ENCODE data around the gene OSER1.
A peak's percentile ranks its signal among the peaks of the same experiment; 100 is the strongest.
"Not testable (repeated sequence)": the region's sequence is repeated elsewhere in the genome, so short reads cannot be mapped to it uniquely, and the experiment has no call there.

OSER1 gene

GRCh38 chr20:44198872-44199271 is 11.7 kb downstream of the OSER1 start:
- Histone ChIP-seq H3K9ac (ENCODE audit: low read length) (no peak overlapping the region), H3K36me3 (ENCODE audit: control insufficient read depth, low read depth, low read length) (peaks cover 63% of the 10 kb centered on the region), H3K4me1 (ENCODE audit: control insufficient read depth, low read depth, low read length) (no peaks in the 10 kb centered on the region), H3K9me3 (ENCODE audit: control insufficient read depth, low read depth, low read length) (no peaks in the 10 kb centered on the region), H3K27ac (ENCODE audit: low read length) (no peak overlapping the region), H3K4me3 (ENCODE audit: low read length) (no peak overlapping the region), H3K27me3 (ENCODE audit: control insufficient read depth, insufficient read depth, low read length) (no peaks in the 10 kb centered on the region)

- H3K4me3 ChIP-seq (ENCODE audit: low read length), result no peak overlapping the region
- H3K36me3 ChIP-seq (ENCODE audit: control insufficient read depth, low read depth, low read length), result peaks cover 46% of the 10 kb centered on the region
- no peaks in the 10 kb centered on the region for H3K9me3 ChIP-seq (ENCODE audit: control insufficient read depth, low read depth, low read length)
- no peak overlapping the region for H3K9ac ChIP-seq (ENCODE audit: low read length)
- H3K4me1 ChIP-seq (ENCODE audit: control insufficient read depth, low read depth, low read length), result no peaks in the 10 kb centered on the region
- no peak overlapping the region for H3K27ac ChIP-seq (ENCODE audit: low read length)
- no peaks in the 10 kb centered on the region for H3K27me3 ChIP-seq (ENCODE audit: control insufficient read depth, insufficient read depth, low read length)
These were observed 14.3 kb downstream of the OSER1 start for GRCh38 chr20:44196271-44196670.

DNA sequence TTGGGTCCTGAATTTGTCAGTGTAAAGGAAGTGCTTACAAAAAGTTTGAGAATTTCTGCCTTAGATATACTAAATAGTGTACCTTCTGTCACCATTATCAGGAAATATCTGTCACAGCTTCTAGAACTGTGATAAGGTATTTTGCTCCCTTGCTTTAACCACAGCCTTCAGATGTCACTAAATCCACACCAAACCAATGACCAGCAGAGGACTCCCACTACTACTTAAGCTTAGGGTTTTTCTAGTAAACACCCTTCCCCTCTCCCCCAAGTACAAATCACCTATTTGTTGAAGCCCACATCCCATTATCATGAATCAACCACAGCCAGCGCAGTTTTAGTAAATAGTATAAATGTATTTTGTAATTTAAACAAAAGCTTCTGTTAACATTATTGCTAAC is 15.0 kb downstream of the OSER1 start:
- Histone ChIP-seq H3K36me3 (ENCODE audit: control insufficient read depth, low read depth, low read length) (peaks cover 39% of the 10 kb centered on the region), H3K4me1 (ENCODE audit: control insufficient read depth, low read depth, low read length) (no peaks in the 10 kb centered on the region), H3K27me3 (ENCODE audit: control insufficient read depth, insufficient read depth, low read length) (no peaks in the 10 kb centered on the region), H3K27ac (ENCODE audit: low read length) (no peak overlapping the region), H3K4me3 (ENCODE audit: low read length) (no peak overlapping the region), H3K9me3 (ENCODE audit: control insufficient read depth, low read depth, low read length) (no peaks in the 10 kb centered on the region), H3K9ac (ENCODE audit: low read length) (no peak overlapping the region)

GRCh38 chr20:44193801-44194200 is 16.8 kb downstream of the OSER1 start:
- Histone ChIP-seq H3K9ac (ENCODE audit: low read length) (no peak overlapping the region), H3K4me3 (ENCODE audit: low read length) (no peak overlapping the region), H3K36me3 (ENCODE audit: control insufficient read depth, low read depth, low read length) (peaks cover 21% of the 10 kb centered on the region), H3K27me3 (ENCODE audit: control insufficient read depth, insufficient read depth, low read length) (no peaks in the 10 kb centered on the region), H3K4me1 (ENCODE audit: control insufficient read depth, low read depth, low read length) (no peaks in the 10 kb centered on the region), H3K27ac (ENCODE audit: low read length) (no peak overlapping the region), H3K9me3 (ENCODE audit: control insufficient read depth, low read depth, low read length) (no peaks in the 10 kb centered on the region)

- not testable (repeated sequence) for H3K36me3 ChIP-seq (ENCODE audit: control insufficient read depth, low read depth, low read length); H3K9ac ChIP-seq (ENCODE audit: low read length); H3K27ac ChIP-seq (ENCODE audit: low read length); H3K9me3 ChIP-seq (ENCODE audit: control insufficient read depth, low read depth, low read length); H3K27me3 ChIP-seq (ENCODE audit: control insufficient read depth, insufficient read depth, low read length); H3K4me3 ChIP-seq (ENCODE audit: low read length); H3K4me1 ChIP-seq (ENCODE audit: control insufficient read depth, low read depth, low read length)
These were observed 18.9 kb downstream of the OSER1 start for GRCh38 chr20:44191640-44192039.

DNA sequence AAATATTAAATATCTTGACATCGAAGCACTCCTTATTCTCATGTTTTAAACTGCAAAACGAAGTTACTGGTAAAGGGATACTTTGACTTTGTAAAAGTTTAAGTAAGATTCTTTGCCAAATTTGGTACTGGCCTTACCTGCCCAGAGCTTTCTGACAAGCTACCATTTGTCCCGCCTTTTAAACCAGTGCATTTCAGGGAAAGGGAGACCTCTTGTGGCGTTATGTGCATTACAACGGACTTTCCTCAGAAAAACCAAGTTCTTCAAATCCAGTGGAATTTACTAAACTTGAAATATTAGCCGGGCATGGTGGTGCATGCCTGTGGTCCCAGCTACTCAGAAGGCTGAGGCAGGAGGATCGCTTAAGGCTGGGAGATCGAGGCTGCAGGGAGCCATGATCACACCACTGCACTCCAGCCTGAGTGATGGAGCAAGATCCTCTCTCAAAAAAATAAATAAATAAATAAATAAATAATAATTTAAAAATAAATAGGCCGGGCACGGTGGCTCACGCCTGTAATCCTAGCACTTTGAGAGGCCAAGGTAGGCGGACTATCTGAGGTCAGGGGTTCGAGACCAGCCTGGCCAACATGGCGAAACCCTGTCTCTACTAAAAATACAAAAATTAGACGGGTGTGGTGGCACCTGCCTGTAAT is 20.2 kb downstream of the OSER1 start:
- not testable (repeated sequence) for H3K27me3 ChIP-seq (ENCODE audit: control insufficient read depth, insufficient read depth, low read length); H3K27ac ChIP-seq (ENCODE audit: low read length); H3K36me3 ChIP-seq (ENCODE audit: control insufficient read depth, low read depth, low read length); H3K9ac ChIP-seq (ENCODE audit: low read length); H3K4me3 ChIP-seq (ENCODE audit: low read length); H3K9me3 ChIP-seq (ENCODE audit: control insufficient read depth, low read depth, low read length)
- peaks cover 12% of the 10 kb centered on the region for H3K4me1 ChIP-seq (ENCODE audit: control insufficient read depth, low read depth, low read length)

DNA sequence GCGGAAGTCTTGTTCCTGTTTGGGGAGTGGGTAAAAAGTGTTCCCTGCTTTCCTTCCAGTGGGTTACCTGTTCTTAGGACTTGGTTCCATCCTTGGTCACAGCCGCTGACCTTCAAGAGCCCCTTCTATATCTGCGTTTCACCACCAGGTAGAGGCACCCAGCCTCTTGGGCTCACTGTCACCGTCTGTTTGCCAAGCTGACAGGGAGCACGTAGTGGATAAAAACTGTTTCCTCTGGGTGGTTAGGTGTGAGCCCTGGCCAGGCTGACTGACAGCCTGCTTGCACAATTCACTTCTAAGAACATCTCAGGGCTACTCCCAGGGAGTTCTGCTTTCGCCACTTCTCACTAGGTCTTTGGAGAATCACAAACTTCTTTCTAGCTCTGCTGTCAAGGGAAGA is 21.8 kb downstream of the OSER1 start:
- no peak overlapping the region for H3K4me3 ChIP-seq (ENCODE audit: low read length)
- no peaks in the 10 kb centered on the region for H3K36me3 ChIP-seq (ENCODE audit: control insufficient read depth, low read depth, low read length)
- H3K27ac ChIP-seq (ENCODE audit: low read length), result no peak overlapping the region
- H3K9me3 ChIP-seq (ENCODE audit: control insufficient read depth, low read depth, low read length), result no peaks in the 10 kb centered on the region
- H3K4me1 ChIP-seq (ENCODE audit: control insufficient read depth, low read depth, low read length), result peaks cover 12% of the 10 kb centered on the region
- no peaks in the 10 kb centered on the region for H3K27me3 ChIP-seq (ENCODE audit: control insufficient read depth, insufficient read depth, low read length)
- no peak overlapping the region for H3K9ac ChIP-seq (ENCODE audit: low read length)

- Histone ChIP-seq H3K36me3 (ENCODE audit: control insufficient read depth, low read depth, low read length) (no peaks in the 10 kb centered on the region), H3K27me3 (ENCODE audit: control insufficient read depth, insufficient read depth, low read length) (no peaks in the 10 kb centered on the region), H3K9me3 (ENCODE audit: control insufficient read depth, low read depth, low read length) (no peaks in the 10 kb centered on the region), H3K9ac (ENCODE audit: low read length) (peak overlapping the region; percentile 41), H3K27ac (ENCODE audit: low read length) (no peak overlapping the region), H3K4me1 (ENCODE audit: control insufficient read depth, low read depth, low read length) (peaks cover 12% of the 10 kb centered on the region), H3K4me3 (ENCODE audit: low read length) (peak overlapping the region; percentile 42)
These were observed 22.5 kb downstream of the OSER1 start for GRCh38 chr20:44187772-44188709.

DNA sequence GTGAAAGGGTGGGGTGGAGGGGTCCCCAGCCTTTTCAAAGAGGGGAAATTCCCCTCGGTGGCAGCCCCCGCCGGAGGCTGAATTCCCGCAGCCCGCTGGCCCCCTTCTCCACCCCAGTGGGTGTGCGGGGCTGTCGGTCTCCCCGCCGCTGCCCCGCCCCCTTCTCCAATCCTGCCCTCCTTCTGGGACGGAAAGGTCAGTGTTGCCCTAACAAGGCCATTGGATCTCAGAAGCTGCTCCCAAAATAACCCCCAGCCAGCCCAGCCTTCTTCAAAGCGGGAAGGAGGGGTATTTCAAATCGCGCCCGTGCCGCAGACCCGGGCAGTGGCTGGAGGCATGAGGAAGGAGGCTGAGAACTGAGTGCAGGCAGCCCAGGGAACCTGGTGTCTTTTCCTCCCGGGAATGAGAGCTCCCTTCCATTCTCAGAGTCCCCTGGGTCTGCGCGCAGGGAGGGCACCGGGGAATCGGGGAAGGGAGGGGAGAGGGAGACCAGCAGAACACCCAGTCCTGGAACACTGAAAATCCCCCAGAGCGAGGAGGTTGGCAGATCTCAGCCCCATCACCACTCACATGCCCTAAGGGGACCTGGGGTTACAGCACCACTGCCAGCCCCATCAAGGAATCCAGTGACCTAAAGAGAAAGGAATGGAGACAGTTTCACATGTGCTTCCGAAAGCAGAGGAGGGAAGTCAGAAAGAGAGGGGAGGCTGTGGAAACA is 23.4 kb downstream of the OSER1 start, which contains the start of gene JPH2:
TSS of gene JPH2 (minus strand) at position 135 of the 718 bp plus-strand sequence. CDS start 483 bp downstream, outside the sequence.
- peak within 1 kb of the TSS; percentile 42 for H3K4me3 ChIP-seq (ENCODE audit: low read length)

GRCh38 chr20:44186674-44187053 is 23.9 kb downstream of the OSER1 start:
- peaks cover 12% of the 10 kb centered on the region for H3K4me1 ChIP-seq (ENCODE audit: control insufficient read depth, low read depth, low read length)

More for the DNA sequence above, 23.4 kb downstream of the OSER1 start, which contains the start of gene JPH2:
- Histone ChIP-seq H3K9ac (ENCODE audit: low read length) (peak within 1 kb of the TSS; percentile 41), H3K27me3 (ENCODE audit: control insufficient read depth, insufficient read depth, low read length) (no peaks in the 10 kb centered on the region), H3K9me3 (ENCODE audit: control insufficient read depth, low read depth, low read length) (no peaks in the 10 kb centered on the region), H3K4me1 (ENCODE audit: control insufficient read depth, low read depth, low read length) (peaks cover 12% of the 10 kb centered on the region), H3K27ac (ENCODE audit: low read length) (no peak within 1 kb of the TSS), H3K36me3 (ENCODE audit: control insufficient read depth, low read depth, low read length) (no peaks in the 10 kb centered on the region)

DNA sequence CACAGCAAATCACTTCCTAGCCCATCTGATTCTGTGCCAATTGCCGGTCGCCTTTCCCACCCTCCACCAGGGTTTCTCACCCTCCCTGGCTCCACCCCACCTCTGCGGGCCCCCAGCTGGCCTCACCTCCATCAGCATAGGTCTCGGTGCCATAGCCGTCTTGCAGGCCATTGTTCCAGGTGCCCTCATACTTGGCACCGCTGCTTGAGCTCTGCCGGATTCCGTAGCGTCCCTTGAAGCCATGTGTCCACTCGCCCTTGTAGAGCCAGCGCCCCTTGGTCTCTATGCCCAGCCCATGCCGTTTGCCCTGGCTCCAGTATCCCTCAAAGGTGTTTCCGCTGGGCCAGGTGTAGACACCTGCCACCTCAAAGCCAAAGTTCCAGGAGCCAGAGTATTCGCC is 24.4 kb downstream of the OSER1 start:
- H3K4me1 ChIP-seq (ENCODE audit: control insufficient read depth, low read depth, low read length), result peaks cover 15% of the 10 kb centered on the region
- no peak overlapping the region for H3K9ac ChIP-seq (ENCODE audit: low read length)
- H3K9me3 ChIP-seq (ENCODE audit: control insufficient read depth, low read depth, low read length), result no peaks in the 10 kb centered on the region
- peak overlapping the region; percentile 42 for H3K4me3 ChIP-seq (ENCODE audit: low read length)
- H3K27ac ChIP-seq (ENCODE audit: low read length), result no peak overlapping the region
- H3K36me3 ChIP-seq (ENCODE audit: control insufficient read depth, low read depth, low read length), result no peaks in the 10 kb centered on the region
- no peaks in the 10 kb centered on the region for H3K27me3 ChIP-seq (ENCODE audit: control insufficient read depth, insufficient read depth, low read length)

More at GRCh38 chr20:44186674-44187053, 23.9 kb downstream of the OSER1 start:
- no peaks in the 10 kb centered on the region for H3K27me3 ChIP-seq (ENCODE audit: control insufficient read depth, insufficient read depth, low read length)
- H3K27ac ChIP-seq (ENCODE audit: low read length), result no peak overlapping the region
- H3K36me3 ChIP-seq (ENCODE audit: control insufficient read depth, low read depth, low read length), result no peaks in the 10 kb centered on the region
- no peaks in the 10 kb centered on the region for H3K9me3 ChIP-seq (ENCODE audit: control insufficient read depth, low read depth, low read length)
- peak overlapping the region; percentile 41 for H3K9ac ChIP-seq (ENCODE audit: low read length)
- H3K4me3 ChIP-seq (ENCODE audit: low read length), result peak overlapping the region; percentile 42

Data from iPS-18a (cell line).